Fibroblast of peridontal ligament (primary cell): ENCODE measurements around the gene THADA.
"Not testable (repeated sequence)": the region's sequence is repeated elsewhere in the genome, so short reads cannot be mapped to it uniquely, and the experiment has no call there.

Experiments used
- DNase-seq: peaks from one replicate; pipeline ENCODE4 v3.0.0-alpha.2; 2010; ENCODE audit errors: extremely low read depth

The THADA gene

DNA sequence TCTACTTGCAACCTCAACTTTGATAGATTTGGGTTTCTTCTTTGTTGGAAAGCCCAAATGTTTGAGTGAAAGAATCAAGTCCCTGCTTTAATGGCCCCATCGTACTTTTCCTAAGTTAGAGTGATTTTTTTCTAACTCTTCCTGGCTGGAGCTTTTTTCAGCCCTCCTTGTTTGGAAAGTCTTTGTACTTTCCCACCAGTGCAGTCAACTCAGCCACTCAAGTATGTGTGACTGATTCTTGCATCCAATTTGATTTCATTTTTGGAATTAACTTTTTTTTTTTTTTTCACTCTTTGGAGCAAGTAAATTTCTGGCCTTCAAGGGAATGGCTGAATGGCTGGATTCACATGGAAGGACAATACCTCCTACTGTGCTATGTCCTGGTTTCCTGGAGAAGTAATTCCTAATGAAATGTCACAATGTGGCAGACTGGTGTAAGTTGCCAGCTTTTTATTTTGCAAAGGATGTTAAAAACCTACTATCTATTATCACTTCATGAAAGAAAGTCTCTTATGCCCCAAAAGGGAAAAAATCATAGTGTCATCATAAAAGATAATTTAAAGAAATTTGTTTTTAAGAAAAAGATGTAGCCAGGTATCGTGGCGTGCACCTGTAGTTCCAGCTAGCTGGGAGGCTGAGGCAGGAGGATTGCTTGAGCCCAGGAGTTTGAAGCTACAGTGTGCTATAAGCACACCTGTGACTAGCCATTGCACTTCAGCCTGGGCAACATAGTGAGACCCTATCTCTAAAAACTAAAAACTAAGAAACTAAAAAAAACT, 293.5 kb downstream of the THADA start:
- DNase-seq = no peak

DNA sequence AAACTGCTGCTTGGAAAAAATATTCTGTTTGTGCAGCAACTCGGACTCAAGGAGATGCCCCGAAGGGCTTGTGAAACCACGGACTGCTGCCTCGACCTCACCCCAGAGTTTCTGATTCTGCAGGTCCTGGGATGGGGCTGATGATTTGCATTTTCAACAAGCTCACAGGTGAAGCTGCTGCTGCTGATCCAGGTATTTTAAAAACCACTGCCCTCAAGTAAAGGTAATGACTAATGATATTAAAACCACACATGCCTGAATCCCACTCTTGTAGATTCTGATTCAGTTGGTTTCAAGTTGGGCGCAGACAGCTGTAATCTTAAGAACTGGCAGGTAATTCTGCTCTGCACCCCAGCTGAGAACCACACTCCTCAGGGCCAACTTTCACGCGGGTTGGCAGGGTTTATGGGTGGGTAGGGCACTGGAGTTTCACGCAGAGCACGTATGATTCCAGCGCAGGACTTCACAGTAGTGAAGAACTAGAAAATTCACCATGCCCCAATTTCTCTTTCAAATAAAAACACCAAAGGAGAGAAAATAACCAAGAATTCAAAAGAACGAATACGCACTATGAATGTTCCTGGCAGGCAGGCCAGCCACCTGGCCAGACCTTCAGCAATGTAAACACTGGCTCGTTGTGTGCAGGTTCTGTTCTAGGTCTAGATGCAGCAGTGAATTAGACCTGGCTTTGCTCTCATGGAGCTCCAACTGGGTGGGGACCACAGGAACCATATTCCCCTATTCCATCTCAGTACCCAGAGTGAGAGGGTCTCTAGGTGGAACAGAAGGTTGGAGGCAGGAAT, 294.9 kb downstream of the THADA start:
- DNase-seq = no peak

GRCh38 chr2:43300222-43300621, 295.6 kb downstream of the THADA start:
- no peak for DNase-seq

- no peak for DNase-seq
Measured at GRCh38 chr2:43298500-43298899, 297.3 kb downstream of the THADA start.

DNA sequence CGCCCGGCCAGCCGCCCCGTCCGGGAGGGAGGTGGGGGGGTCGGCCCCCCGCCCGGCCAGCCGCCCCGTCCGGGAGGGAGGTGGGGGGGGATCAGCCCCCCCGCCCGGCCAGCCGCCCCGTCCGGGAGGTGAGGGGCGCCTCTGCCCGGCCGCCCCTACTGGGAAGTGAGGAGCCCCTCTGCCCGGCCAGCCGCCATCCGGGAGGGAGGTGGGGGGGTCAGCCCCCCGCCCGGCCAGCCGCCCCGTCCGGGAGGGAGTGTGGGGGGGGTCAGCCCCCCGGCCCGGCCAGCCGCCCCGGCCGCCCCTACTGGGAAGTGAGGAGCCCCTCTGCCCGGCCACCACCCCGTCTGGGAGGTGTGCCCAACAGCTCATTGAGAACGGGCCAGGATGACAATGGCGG, 298.1 kb downstream of the THADA start:
- DNase-seq = not testable (repeated sequence)

DNA sequence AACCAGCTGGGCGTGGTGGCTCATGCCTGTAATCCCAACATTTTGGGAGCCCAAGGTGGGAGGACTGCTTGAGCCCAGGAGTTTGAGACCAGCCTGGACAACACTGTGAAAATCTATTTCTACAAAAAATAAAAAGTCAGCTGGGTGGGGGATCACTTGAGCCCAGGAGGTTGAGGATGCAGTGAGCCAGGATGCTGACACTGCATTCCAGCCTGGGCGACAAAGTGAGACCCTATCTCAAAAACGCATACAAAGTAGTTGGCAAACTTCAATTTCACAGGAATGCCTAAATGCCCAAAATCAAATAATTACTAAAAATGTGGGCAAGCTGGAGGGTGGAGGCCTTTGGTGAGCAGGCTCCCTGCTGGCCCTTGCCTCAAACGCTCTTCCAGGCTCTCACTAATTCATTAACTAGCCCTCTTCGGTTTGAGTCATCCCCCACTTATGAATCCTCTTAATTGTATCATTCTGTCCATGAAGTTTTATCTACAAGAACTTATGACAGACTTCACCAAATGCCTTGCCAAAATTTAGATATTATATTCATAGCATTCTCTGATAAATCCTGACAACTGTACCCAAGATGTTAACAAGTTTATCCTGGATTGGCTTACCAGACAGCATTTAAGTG, 300.8 kb downstream of the THADA start:
- DNase-seq = no peak

GRCh38 chr2:43293744-43294695, 301.8 kb downstream of the THADA start:
- DNase-seq = peak; percentile 100

DNA sequence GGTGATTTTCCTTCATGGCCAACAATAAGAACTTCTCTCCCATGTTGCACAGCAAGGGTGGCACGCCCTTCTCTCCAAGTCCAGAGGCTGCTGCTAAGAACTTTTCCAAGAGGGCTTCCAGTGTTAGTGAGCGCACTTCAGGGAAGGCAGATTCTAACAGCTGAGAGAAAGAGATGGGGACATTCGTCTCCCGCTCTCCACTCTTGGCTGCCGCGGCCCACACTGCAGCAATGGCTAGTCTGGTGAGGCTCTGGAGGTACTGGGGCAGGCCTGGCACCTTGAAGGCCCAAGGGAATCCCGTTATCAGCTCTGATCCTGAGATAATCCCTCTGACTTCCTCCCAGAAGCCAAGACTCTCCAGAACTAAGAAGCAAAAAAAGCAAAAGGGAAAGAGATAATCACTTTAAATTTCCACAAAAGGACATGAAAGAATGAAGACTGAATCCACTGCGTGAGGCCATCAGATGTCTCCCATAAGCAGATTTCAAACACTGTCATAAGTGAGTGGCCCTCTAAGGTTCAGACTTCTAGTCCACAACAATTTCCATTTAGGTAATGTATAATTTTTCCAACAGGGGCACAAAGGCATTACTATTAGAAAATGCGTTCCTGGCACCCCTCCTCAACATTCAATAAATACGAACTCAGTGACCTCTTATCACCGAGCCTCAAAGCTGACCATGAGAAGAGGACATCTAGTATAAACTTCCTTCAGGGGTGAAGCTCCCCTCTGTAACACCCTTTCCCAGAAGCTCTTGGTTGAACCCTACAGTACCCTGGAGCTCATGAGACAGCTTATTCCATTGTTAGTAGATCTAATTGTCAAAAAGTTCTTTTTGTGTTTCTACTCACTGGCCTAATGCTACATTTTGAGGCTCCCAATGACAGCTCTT, 302.7 kb downstream of the THADA start:
- DNase-seq = no peak

DNA sequence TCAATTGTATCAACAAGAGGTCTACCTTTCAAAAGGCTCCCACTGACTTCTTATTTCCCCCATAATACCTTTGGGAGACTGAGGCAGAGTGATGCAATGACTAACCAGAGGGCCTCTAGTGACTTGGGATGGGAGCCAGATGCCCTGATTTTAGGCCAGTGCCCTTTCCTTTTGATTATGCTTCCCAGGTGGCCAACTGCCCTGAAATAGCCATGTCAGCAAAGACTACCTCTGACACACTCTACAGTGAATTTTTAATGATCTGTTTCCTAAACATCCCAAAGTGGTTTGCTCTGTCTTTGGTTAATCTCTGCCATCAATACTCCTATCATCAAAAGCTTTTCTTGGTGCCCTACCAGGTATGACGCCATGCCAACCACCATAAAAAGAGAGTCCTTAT, 303.5 kb downstream of the THADA start:
- no peak for DNase-seq

DNA sequence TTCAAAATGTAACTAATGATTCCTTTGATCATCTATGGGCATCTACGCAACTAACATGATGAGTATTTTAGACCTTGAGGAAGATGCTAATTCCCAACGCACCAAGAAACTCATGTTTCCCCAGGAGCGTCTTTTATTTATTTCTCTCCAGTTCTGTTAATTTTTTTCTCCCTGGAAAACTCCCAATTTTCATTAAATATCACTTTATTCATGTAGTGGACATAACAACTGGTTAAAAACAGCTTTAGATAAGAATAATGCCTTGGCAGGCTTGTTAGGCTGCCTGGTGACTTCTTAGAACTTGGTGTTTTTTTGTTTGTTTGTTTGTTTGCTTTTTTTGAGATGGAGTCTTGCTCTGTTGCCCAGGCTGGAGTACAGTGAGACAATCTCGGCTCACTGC, 306.5 kb downstream of the THADA start:
- no peak for DNase-seq

DNA sequence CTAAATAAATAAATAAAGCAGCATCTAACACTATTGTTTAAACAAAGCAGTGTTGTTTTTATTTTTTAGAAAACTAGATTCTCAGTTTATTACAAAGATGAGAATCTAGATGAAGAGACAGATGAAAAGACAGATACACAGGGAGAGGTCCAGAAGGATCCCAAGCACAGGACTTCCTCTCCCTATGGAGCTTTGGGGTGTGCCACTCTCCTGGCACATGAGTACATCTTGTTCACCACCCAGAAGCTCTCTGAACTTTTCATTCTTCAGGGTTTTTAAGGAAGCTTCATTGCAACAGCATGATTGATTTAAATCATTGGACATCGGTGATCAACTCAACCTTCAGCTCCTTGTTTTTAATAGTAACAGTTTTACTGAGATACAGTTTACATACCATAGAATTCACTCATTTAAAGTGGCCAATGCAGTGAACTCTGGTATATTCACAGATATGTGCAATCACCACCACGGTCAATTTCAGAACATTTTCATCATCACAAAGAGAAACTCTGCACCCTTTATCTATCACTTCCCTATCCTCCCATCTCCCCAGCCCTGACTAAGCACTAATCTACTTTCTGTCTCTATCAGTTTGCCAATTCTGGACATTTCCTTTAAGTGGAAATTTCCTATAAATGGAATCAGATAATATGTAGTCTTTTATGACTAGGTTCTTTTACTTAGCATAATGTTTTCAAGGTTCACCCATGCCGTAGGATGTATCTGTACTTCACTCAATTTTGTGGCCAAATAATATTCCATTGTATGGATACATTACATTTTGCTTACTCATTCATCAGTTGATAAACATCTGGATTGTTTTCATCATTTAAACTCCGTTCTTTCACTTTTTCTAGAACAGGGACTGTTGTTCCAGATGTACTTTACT, 307.2 kb downstream of the THADA start:
- DNase-seq = no peak

- DNase-seq = no peak
Measured at GRCh38 chr2:43285987-43286386, 309.9 kb downstream of the THADA start.

DNA sequence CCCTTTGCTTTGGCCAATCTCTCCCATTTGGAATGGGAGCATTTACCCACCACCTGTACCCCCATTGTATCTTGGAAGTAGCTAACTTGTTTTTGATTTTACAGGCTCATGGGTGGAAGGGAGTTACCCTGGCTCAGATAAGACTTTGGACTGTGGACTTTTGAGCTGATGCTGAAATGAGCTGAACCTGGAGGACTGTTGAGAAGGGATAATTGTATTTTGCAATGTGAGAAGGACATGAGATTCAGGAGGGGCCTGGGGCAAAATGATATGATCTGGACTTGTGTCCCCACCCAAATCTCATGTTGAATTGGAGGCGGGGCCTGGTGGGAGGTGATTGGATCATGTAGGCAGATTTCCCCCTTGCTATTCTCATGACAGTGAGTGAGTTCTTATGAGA, 310.9 kb downstream of the THADA start:
- DNase-seq = no peak

DNA sequence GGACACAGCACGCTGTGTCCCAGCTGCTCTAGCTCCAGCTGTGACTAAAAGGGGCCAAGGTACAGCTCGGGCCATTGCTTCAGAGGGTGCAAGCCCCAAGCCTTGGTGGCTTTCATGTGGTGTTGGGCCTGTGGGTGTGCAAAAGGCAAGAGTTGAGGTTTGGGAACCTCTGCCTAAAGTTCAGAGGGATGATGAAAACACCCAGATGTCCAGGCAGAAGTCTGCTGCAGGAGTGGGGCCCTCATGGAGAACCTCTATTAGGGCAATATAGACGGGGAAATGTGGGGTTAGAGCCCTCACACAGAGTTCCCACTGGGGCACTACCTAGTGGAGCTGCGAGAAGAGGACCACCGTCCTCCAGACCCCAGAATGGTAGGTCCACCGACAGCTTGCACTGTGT, 311.5 kb downstream of the THADA start:
- not testable (repeated sequence) for DNase-seq

DNA sequence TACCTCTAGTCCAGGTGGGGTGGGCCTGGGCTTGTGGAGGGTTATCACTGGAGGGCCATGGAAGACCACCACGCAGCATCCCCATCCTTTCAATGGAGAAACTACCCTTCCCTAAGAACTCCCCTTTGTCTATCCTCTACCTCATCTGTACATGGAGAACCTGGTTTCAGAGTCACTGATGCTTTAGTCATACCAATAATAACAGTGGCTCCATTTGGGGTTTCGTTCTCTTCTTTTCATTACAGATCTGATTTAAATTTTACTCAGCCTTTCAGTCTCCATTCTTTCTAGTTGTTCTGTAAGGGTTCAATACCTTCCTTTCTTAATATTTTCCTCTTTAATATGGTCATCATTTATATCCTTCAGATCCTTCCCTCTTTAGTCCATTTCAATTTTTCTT, 314.8 kb downstream of the THADA start:
- no peak for DNase-seq

DNA sequence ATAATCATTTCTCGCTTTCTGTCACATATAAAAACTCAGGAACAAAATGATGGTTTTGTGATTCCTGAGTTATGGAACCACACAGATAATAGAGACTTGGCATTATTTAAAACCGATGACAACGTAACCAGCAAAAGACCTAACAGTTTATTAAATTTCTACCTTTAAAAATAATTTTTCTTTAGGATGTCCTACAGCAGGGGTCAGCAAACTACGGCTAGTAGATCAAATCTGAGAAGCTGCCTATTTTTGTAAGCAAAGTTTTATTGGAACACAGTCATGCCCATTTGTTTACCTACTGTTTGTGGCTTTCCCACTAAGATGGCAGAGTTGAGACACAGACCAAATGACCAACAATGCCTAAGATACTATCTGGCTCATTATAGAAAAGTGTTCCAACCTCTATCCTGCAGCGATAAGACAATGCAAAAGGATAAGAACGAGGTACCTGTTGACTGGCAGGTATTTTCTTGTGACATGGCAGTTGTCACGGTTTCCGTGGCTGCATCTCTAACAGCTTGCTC, 316.5 kb downstream of the THADA start:
- DNase-seq = no peak

- DNase-seq = no peak
Measured at GRCh38 chr2:43278564-43279220, 317.1 kb downstream of the THADA start.

GRCh38 chr2:43276962-43277391, 318.9 kb downstream of the THADA start:
- DNase-seq = no peak
